B cell (primary cell): Measurements from ENCODE around the gene TBL1XR1. TPM values are rescaled to one million over a fixed set of nuclear protein-coding genes. Genes with fewer than 3 reads are reported as not detected.

Experiments
- ATAC-seq: fragments of 200-7000 bp; cut with Tn5 transposase; one replicate; pipeline ENCODE4 v1.10.0; 2021; ENCODE audit warnings: low read depth, mild to moderate bottlenecking, moderate number of reproducible peaks, moderate library complexity
- CTCF ChIA-PET: fragments of 350-600 bp; sonication (Branson Sonifier 250); formaldehyde crosslinking; loops from one replicate; lab custom pipeline; 2021; ENCODE audit warnings: antibody characterized with exemption, inconsistent platforms; lab: Charles Lee
- POLR2A ChIA-PET: fragments of 350-600 bp; sonication (Branson Sonifier 250); formaldehyde crosslinking; loops from one replicate; lab custom pipeline; 2021; ENCODE audit warnings: antibody characterized with exemption; lab: Charles Lee
- DNase-seq: peaks from one replicate; pipeline ENCODE4 v3.0.0; 2013
- H2AFZ ChIP-seq: 2 replicates; pipeline ENCODE4 v1.6.1; 2012; ENCODE audit warnings: mild to moderate bottlenecking, low read depth, low read length; ENCODE audit not compliant: insufficient read depth, poor library complexity, severe bottlenecking
- H3K27ac ChIP-seq, 2 donors: 1 replicate in 1 of 2; 2 replicates in 1 of 2; pipeline ENCODE4 v1.5.1; 2012 to 2013; ENCODE audit warnings: low read length in 2 of 2, mild to moderate bottlenecking in 2 of 2, moderate library complexity in 1 of 2
- H3K27me3 ChIP-seq, 4 experiments: fragments of 200-600 bp in 1 of 4; sonication (generic) in 1 of 4; replicated peaks in 1 of 4; 1 replicate in 2 of 4; 2 replicates in 2 of 4; pipeline versions ENCODE4 v1.6.1 to v1.7.0; 2013 to 2016; ENCODE audit warnings: low read length in 3 of 4, mild to moderate bottlenecking in 2 of 4, mixed read lengths in 1 of 4, moderate library complexity in 1 of 4; ENCODE audit not compliant: insufficient read depth in 4 of 4, control insufficient read depth in 3 of 4; ENCODE audit errors: control extremely low read depth in 1 of 4
- H3K36me3 ChIP-seq, 2 experiments: replicated peaks in 1 of 2; 1 replicate in 1 of 2; 2 replicates in 1 of 2; pipeline versions ENCODE4 v1.6.1 to v1.7.1; 2013; ENCODE audit warnings: low read length in 1 of 2; ENCODE audit not compliant: insufficient read depth in 2 of 2, control insufficient read depth in 1 of 2; ENCODE audit errors: control extremely low read depth in 1 of 2, extremely low read depth in 1 of 2
- H3K4me1 ChIP-seq, 2 donors: fragments of 200-600 bp in 1 of 2; sonication (generic) in 1 of 2; 1 replicate in 1 of 2; 2 replicates in 1 of 2; pipeline versions ENCODE4 v1.5.1 to v1.6.1; 2013 to 2017; ENCODE audit warnings: low read length in 2 of 2; ENCODE audit not compliant: control insufficient read depth in 2 of 2, insufficient read depth in 2 of 2
- H3K4me2 ChIP-seq: replicated peaks from 2 replicates; pipeline ENCODE3; 2012; ENCODE audit warnings: mild to moderate bottlenecking, low read depth, low read length; ENCODE audit not compliant: poor library complexity, severe bottlenecking
- H3K4me3 ChIP-seq, 5 experiments: fragments of 200-600 bp in 1 of 5; sonication (generic) in 1 of 5; 1 replicate in 3 of 5; 2 replicates in 2 of 5; pipeline versions ENCODE4 v1.5.1 to v1.7.0; 2011 to 2016; ENCODE audit warnings: low read length in 4 of 5, mild to moderate bottlenecking in 4 of 5, low read depth in 2 of 5, control low read depth in 1 of 5, moderate library complexity in 1 of 5; ENCODE audit not compliant: insufficient read depth in 1 of 5; ENCODE audit errors: control extremely low read depth in 1 of 5, extremely low read depth in 1 of 5
- H3K79me2 ChIP-seq: fragments of 200-600 bp; sonication (generic); one replicate; pipeline ENCODE4 v1.6.0; 2016; ENCODE audit warnings: low read length; ENCODE audit not compliant: control insufficient read depth, insufficient read depth
- H3K9ac ChIP-seq: fragments of 200-600 bp; sonication (generic); 2 replicates; pipeline ENCODE4 v1.6.1; 2017; ENCODE audit warnings: mild to moderate bottlenecking, low read length, moderate library complexity
- H3K9me3 ChIP-seq, 3 donors: one replicate each; pipeline versions ENCODE4 v1.6.1 to v1.7.1; 2013; ENCODE audit warnings: low read length in 2 of 3; ENCODE audit not compliant: control insufficient read depth in 2 of 3, insufficient read depth in 1 of 3; ENCODE audit errors: control extremely low read depth in 1 of 3
- H4K20me1 ChIP-seq: 2 replicates; pipeline ENCODE4 v1.6.0; 2012; ENCODE audit warnings: mild to moderate bottlenecking, low read length; ENCODE audit not compliant: insufficient read depth, control insufficient read depth, poor library complexity, severe bottlenecking
- H3K27ac Mint-ChIP-seq: one replicate; pipeline ENCODE4 v1.8.0; 2021; ENCODE audit warnings: mixed read lengths
- H3K27me3 Mint-ChIP-seq: one replicate; pipeline ENCODE4 v1.8.0; 2021; ENCODE audit warnings: mixed read lengths
- H3K4me1 Mint-ChIP-seq: one replicate; pipeline ENCODE4 v1.8.0; 2021; ENCODE audit warnings: mixed read lengths
- H3K4me3 Mint-ChIP-seq: one replicate; pipeline ENCODE4 v1.8.0; 2021; ENCODE audit warnings: mixed read lengths
- H3K9me3 Mint-ChIP-seq: one replicate; pipeline ENCODE4 v1.8.0; 2022; ENCODE audit warnings: mixed read lengths; ENCODE audit not compliant: insufficient read depth
- EZH2 ChIP-seq: IDR thresholded peaks from 2 replicates; pipeline ENCODE4 v1.6.1; 2012; ENCODE audit warnings: borderline replicate concordance, low read depth, mild to moderate bottlenecking, moderate library complexity, low read length; ENCODE audit not compliant: insufficient read depth, poor library complexity, severe bottlenecking
- WGBS: methylation state at CpG from one replicate; pipeline ENCODE4 v1.1.5; 2013; ENCODE audit warnings: missing lambda C conversion rate; ENCODE audit not compliant: insufficient coverage; 5-methylcytosine and 5-hydroxymethylcytosine counted together
- intact Hi-C: fragments of 100-400 bp; cut with micrococcal nuclease; formaldehyde crosslinking; loops from one replicate; pipeline ENCODE4 v1.10.0; 2022
- polyA plus RNA-seq: library from polyadenylated mRNA; depleted of rRNA; stranded (reverse); fragments of >200 nt; gene quantifications from 2 replicates; pipeline ENCODE4 v1.2.3, GENCODE V29; 2012
- total RNA-seq, 2 donors: library from RNA; stranded (reverse); fragments of 120-200 nt in 1 of 2; gene quantifications; 1 replicate in 1 of 2; 2 replicates in 1 of 2; pipeline versions ENCODE4 v1.2.3 to v1.2.4, GENCODE V29; 2013 to 2022
- TF ChIP-seq, protein P1 (sequence below): fragments of 200-600 bp; IDR thresholded peaks from one replicate; pipeline ENCODE4 v1.8.0; 2022; ENCODE audit warnings: antibody characterized with exemption, mild to moderate bottlenecking

Gene TBL1XR1
- total and polyA plus RNA-seq, 2 donors (not counting 1 experiment from before 2014, with no cell fraction given): 17.6 to 128 TPM

DNA sequence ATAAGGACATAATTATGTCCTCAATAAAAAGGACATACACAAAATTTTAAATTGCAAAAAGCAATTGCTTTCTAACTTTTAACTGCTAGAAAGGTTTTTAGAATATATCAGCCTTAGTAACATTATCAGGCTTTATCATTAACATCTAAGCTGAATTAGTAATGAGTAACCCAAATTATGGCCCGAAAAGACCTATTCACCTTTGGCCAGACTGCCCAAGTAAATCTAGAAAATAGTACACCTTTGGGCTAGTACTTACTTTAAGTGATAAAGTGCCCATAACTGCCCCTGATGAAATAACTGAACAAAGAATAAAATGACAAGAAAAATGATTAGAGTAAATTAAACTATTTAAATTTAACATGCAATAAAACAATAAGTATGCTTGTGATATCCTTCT is 117.2 kb downstream of the TBL1XR1 start:
- Histone ChIP-seq H3K9me3 (no peaks in the 10 kb centered on the region), H3K27me3 (no peaks in the 10 kb centered on the region), H3K9ac (no peak overlapping the region), H3K4me1 (no peaks in the 10 kb centered on the region), H3K27ac (no peak overlapping the region), H3K79me2 (peaks cover 94% of the 10 kb centered on the region), H2AFZ (no peak overlapping the region), H3K36me3 (peaks cover 4 to 10% of the 10 kb centered on the region in 2 experiments), H3K4me2 (no peak overlapping the region), H3K4me3 (no peak overlapping the region), H4K20me1 (peaks cover 36% of the 10 kb centered on the region)
- H3K4me1 Mint-ChIP-seq: peaks cover 26% of the 10 kb centered on the region
- ATAC-seq (no peak), DNase-seq (no peak)
- H3K27ac Mint-ChIP-seq: no peak overlapping the region
- intact Hi-C loops: no loop called here
- POLR2A ChIA-PET: interaction anchor here (0.5 kb wide), 1 partner anchor 105 kb away, joined by 5 read pairs; no protein-coding TSS in a partner anchor
- no CpG with 5 or more reads among the region's 1 CpG for WGBS
- TF ChIP-seq EZH2: no peak
- TF ChIP-seq, protein P1, sequence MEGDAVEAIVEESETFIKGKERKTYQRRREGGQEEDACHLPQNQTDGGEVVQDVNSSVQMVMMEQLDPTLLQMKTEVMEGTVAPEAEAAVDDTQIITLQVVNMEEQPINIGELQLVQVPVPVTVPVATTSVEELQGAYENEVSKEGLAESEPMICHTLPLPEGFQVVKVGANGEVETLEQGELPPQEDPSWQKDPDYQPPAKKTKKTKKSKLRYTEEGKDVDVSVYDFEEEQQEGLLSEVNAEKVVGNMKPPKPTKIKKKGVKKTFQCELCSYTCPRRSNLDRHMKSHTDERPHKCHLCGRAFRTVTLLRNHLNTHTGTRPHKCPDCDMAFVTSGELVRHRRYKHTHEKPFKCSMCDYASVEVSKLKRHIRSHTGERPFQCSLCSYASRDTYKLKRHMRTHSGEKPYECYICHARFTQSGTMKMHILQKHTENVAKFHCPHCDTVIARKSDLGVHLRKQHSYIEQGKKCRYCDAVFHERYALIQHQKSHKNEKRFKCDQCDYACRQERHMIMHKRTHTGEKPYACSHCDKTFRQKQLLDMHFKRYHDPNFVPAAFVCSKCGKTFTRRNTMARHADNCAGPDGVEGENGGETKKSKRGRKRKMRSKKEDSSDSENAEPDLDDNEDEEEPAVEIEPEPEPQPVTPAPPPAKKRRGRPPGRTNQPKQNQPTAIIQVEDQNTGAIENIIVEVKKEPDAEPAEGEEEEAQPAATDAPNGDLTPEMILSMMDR: no peak
- no peaks in the 10 kb centered on the region for H3K9me3 Mint-ChIP-seq
- H3K4me3 Mint-ChIP-seq: no peak overlapping the region
- no peaks in the 10 kb centered on the region for H3K27me3 Mint-ChIP-seq
- CTCF ChIA-PET: interaction anchor here (1.1 kb wide), 1 partner anchor 14 kb away, joined by 3 read pairs; no protein-coding TSS in a partner anchor

DNA sequence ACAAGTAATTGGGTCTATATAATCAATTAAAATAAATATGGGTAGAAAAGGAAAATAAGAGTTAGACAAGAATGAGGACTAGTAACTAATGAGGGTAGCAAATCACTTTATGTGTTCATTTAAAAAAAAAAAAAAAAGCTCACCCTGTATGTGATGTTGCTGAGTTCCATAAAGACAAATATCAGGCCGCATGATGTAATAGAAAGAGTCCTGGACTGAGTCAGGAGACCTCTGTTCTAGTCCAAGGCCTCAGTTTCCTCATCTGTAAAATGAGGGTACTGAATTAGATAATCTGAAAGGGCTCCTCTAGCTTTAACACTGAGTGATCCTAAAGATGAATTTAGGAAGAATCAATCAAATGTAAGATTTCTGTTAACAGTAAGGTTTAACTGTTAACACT is 117.6 kb downstream of the TBL1XR1 start:
- Histone ChIP-seq H2AFZ (no peak overlapping the region), H3K4me2 (no peak overlapping the region), H3K4me1 (no peaks in the 10 kb centered on the region), H3K79me2 (peaks cover 94% of the 10 kb centered on the region), H3K27me3 (no peaks in the 10 kb centered on the region), H3K9ac (no peak overlapping the region), H3K36me3 (peaks cover 4 to 13% of the 10 kb centered on the region in 2 experiments), H3K4me3 (no peak overlapping the region), H3K27ac (peak overlapping the region in 1 of 2 donors; percentile 25), H3K9me3 (no peaks in the 10 kb centered on the region), H4K20me1 (peaks cover 35% of the 10 kb centered on the region)
- ChIA-PET CTCF (interaction anchor here (1.1 kb wide), 1 partner anchor 14 kb away, joined by 3 read pairs; no protein-coding TSS in a partner anchor), POLR2A (no interaction called here)
- peaks cover 25% of the 10 kb centered on the region for H3K4me1 Mint-ChIP-seq
- no peaks in the 10 kb centered on the region for H3K9me3 Mint-ChIP-seq
- TF ChIP-seq, protein P1: no peak
- no peak for TF ChIP-seq EZH2
- intact Hi-C loops: no loop called here
- H3K4me3 Mint-ChIP-seq: no peak overlapping the region
- DNase-seq (no peak), ATAC-seq (no peak)
- H3K27me3 Mint-ChIP-seq: no peaks in the 10 kb centered on the region
- no CpG with 5 or more reads among the region's 1 CpG for WGBS
- no peak overlapping the region for H3K27ac Mint-ChIP-seq
